MM.1S (cell line): ENCODE measurements around the gene TNKS2.
A peak's percentile ranks its signal among the peaks of the same experiment; 100 is the strongest.

ENCODE experiments used
- DNase-seq: peaks from one replicate; pipeline ENCODE4 v3.0.0-alpha.2; 2015
- H2AFZ ChIP-seq: fragments of 300-600 bp; sonication (generic); 2 replicates; pipeline ENCODE4 v1.6.0; 2016; ENCODE audit warnings: antibody characterized with exemption, low read length
- H3F3A ChIP-seq: fragments of 300-600 bp; sonication (generic); 2 replicates; pipeline ENCODE4 v1.6.1; 2016; ENCODE audit warnings: mild to moderate bottlenecking, antibody characterized with exemption, low read length, moderate library complexity, mixed read lengths; ENCODE audit not compliant: insufficient read depth
- H3K27ac ChIP-seq: fragments of 300-600 bp; sonication (generic); 2 replicates; pipeline ENCODE4 v1.5.1; 2016; ENCODE audit warnings: mild to moderate bottlenecking, low read length
- H3K27me3 ChIP-seq: fragments of 300-600 bp; sonication (generic); replicated peaks from 2 replicates; pipeline ENCODE4 v1.6.0; 2016; ENCODE audit warnings: low read length; ENCODE audit not compliant: insufficient read depth
- H3K36me3 ChIP-seq: fragments of 300-600 bp; sonication (generic); replicated peaks from 2 replicates; pipeline ENCODE4 v1.6.1; 2016; ENCODE audit warnings: mild to moderate bottlenecking, low read length, mixed read lengths; ENCODE audit not compliant: insufficient read depth
- H3K4me1 ChIP-seq: fragments of 300-600 bp; sonication (generic); 2 replicates; pipeline ENCODE4 v1.6.1; 2016; ENCODE audit warnings: low read length, mixed read lengths
- H3K4me2 ChIP-seq: fragments of 300-600 bp; sonication (generic); 2 replicates; pipeline ENCODE4 v1.6.0; 2016; ENCODE audit warnings: low read depth, low read length
- H3K4me3 ChIP-seq: fragments of 300-600 bp; sonication (generic); 2 replicates; pipeline ENCODE4 v1.5.1; 2016; ENCODE audit warnings: low read length, mixed read lengths
- H3K79me2 ChIP-seq: fragments of 300-600 bp; sonication (generic); 2 replicates; pipeline ENCODE4 v1.6.1; 2016; ENCODE audit warnings: mixed run types, low read length, mixed read lengths
- H3K9ac ChIP-seq: fragments of 300-600 bp; sonication (generic); 2 replicates; pipeline ENCODE4 v1.6.1; 2016; ENCODE audit warnings: low read length, mixed read lengths
- H3K9me2 ChIP-seq: fragments of 300-600 bp; sonication (generic); replicated peaks from 2 replicates; pipeline ENCODE4 v1.6.1; 2016; ENCODE audit warnings: mild to moderate bottlenecking, low read length, mixed read lengths; ENCODE audit not compliant: insufficient read depth
- H3K9me3 ChIP-seq: fragments of 300-600 bp; sonication (generic); replicated peaks from 2 replicates; pipeline ENCODE4 v1.6.1; 2016; ENCODE audit warnings: mild to moderate bottlenecking, low read length, mixed read lengths; ENCODE audit not compliant: insufficient read depth
- H4K20me1 ChIP-seq: fragments of 300-600 bp; sonication (generic); 2 replicates; pipeline ENCODE4 v1.6.1; 2016; ENCODE audit warnings: mild to moderate bottlenecking, low read length, moderate library complexity, mixed read lengths; ENCODE audit not compliant: insufficient read depth
- CTCF ChIP-seq: fragments of 300-600 bp; sonication (generic); IDR thresholded peaks from 2 replicates; pipeline ENCODE4 v1.5.1; 2016; ENCODE audit warnings: antibody characterized with exemption, low read length, mixed read lengths
- EZH2 ChIP-seq: fragments of 300-600 bp; sonication (generic); optimal IDR thresholded peaks from 2 replicates; pipeline ENCODE3; 2017; ENCODE audit warnings: low read depth, mild to moderate bottlenecking, antibody characterized with exemption, low read length, mixed read lengths
- EZH2phosphoT487 ChIP-seq: fragments of 300-600 bp; sonication (generic); IDR thresholded peaks from 2 replicates; pipeline ENCODE4 v1.6.1; 2018; ENCODE audit warnings: antibody characterized with exemption, low read length

Gene TNKS2

GRCh38 chr10:91884536-91884935, 86.3 kb downstream of the TNKS2 start:
- no peak for TF ChIP-seq CTCF
- no peak for TF ChIP-seq EZH2
- no peak for TF ChIP-seq EZH2phosphoT487
- H3K9ac ChIP-seq = no peak overlapping the region
- H3K36me3 ChIP-seq = no peaks in the 10 kb centered on the region
- H3K79me2 ChIP-seq = no peaks in the 10 kb centered on the region
- no peak for DNase-seq
- H3F3A ChIP-seq = no peaks in the 10 kb centered on the region
- no peaks in the 10 kb centered on the region for H3K9me3 ChIP-seq
- H3K4me2 ChIP-seq = no peak overlapping the region
- H3K4me1 ChIP-seq = peaks cover 4% of the 10 kb centered on the region; the same call in 1 of the 2 replicates
- H4K20me1 ChIP-seq = no peaks in the 10 kb centered on the region
- no peaks in the 10 kb centered on the region for H3K27me3 ChIP-seq
- H3K27ac ChIP-seq = no peak overlapping the region
- no peaks in the 10 kb centered on the region for H3K9me2 ChIP-seq
- H3K4me3 ChIP-seq = no peak overlapping the region
- H2AFZ ChIP-seq = no peak overlapping the region

- no peaks in the 10 kb centered on the region for H3K27me3 ChIP-seq
- no peaks in the 10 kb centered on the region for H3K36me3 ChIP-seq
- no peak overlapping the region for H3K9ac ChIP-seq
- no peak overlapping the region for H3K27ac ChIP-seq
- H4K20me1 ChIP-seq = no peaks in the 10 kb centered on the region
- no peak overlapping the region for H2AFZ ChIP-seq
- H3F3A ChIP-seq = no peaks in the 10 kb centered on the region
- no peak overlapping the region for H3K4me3 ChIP-seq
- H3K4me2 ChIP-seq = no peak overlapping the region
- no peak for DNase-seq
- no peaks in the 10 kb centered on the region for H3K9me3 ChIP-seq
- peaks cover 4% of the 10 kb centered on the region; the same call in 1 of the 2 replicates for H3K4me1 ChIP-seq
- TF ChIP-seq EZH2phosphoT487 (no peak), EZH2 (no peak), CTCF (no peak)
- H3K79me2 ChIP-seq = no peaks in the 10 kb centered on the region
- H3K9me2 ChIP-seq = no peaks in the 10 kb centered on the region
Measured at GRCh38 chr10:91885362-91886079, 87.3 kb downstream of the TNKS2 start.

- no peak for TF ChIP-seq EZH2
- no peak for TF ChIP-seq EZH2phosphoT487
- no peak for TF ChIP-seq CTCF
- DNase-seq = no peak
- Histone ChIP-seq H3K9me3 (no peaks in the 10 kb centered on the region), H3F3A (no peaks in the 10 kb centered on the region), H2AFZ (0 out of 2 replicates have a peak overlapping the region, but pooled peaks have one; percentile 2), H3K4me2 (peak overlapping the region; percentile 46; the same call in 1 of the 2 replicates), H3K79me2 (no peaks in the 10 kb centered on the region), H3K4me1 (peaks cover 4% of the 10 kb centered on the region; the same call in 1 of the 2 replicates), H3K27ac (no peak overlapping the region), H3K4me3 (no peak overlapping the region), H3K36me3 (no peaks in the 10 kb centered on the region), H3K27me3 (no peaks in the 10 kb centered on the region; the same call in 1 of the 2 replicates), H4K20me1 (no peaks in the 10 kb centered on the region), H3K9me2 (no peaks in the 10 kb centered on the region), H3K9ac (no peak overlapping the region)
Measured at GRCh38 chr10:91886954-91887271, 88.7 kb downstream of the TNKS2 start.
